NCI-H2029 treated with DMSO at 0.1 percent for 48 hours (cell line): ENCODE results near the gene WARS2.
"Not testable (repeated sequence)": the region's sequence is repeated elsewhere in the genome, so short reads cannot be mapped to it uniquely, and the experiment has no call there.

ENCODE experiments used
- DNase-seq: peaks from one replicate; lab custom pipeline; 2025; lab: John Stamatoyannopoulos, UW

WARS2 gene

DNA sequence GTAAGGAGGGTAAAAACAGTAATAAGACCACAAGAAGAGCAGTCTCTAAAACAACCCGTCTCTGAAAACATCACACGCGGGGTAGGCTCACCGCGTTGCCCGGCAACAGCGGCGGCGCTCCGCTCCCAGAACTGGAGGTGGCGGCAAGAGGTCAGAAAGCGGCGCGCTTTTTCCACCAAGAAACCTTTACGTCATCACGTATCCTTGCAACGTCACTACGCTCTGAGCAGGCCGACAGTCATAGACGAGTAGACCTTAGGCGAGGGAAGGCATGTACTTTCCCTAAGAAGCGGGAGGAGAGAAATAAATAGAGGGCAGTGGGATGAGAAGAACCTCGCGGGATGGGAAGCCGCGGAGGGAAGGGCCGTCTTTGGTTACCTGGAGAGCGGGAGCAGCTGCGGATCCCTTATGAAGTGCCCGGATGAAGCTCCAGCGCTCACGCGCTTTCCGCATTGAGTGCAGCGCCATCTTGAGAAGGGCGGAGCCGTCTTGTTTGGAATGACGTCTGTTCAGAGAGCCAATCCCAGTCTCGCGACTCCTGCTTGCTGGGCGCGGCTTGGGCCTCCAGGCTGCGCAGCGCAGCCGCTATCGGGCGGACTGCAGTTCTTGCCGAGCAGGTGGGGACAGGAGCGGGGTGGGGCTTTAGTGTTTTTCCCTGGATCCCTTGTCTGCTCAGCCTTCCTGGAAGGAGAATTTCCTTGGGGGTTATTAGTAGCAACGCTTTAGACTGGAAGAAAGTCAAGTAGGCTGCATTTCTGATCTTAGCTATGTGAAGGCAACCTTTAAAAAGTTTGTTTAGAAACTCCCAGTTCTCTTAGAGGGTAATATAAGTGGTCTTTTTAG, at the start of gene WARS2:
TSS of gene WARS2 (minus strand) at position 477 of the 843 bp plus-strand sequence. CDS start at position 468, 9 bp downstream.
- DNase-seq: peak; percentile 96

DNA sequence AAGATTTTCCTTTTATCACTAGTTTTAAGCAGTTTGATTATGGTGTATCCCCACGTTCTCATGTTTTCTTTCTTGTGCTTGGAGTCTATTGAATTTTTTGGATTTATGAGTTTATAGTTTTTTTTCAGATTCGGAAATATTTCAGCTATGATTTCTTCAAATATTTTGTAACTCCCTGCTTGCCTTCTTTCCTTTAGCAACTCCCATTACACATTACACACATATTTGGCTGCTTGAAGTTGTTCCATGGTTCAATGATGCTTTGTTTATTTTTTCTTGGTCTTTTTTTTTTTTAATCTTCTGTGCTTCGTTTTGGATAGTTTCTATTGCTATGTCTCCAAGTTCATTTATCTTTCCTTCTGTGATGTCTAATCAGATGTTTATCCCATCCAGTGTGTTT, 48.5 kb upstream of the WARS2 start:
- no peak for DNase-seq

DNA sequence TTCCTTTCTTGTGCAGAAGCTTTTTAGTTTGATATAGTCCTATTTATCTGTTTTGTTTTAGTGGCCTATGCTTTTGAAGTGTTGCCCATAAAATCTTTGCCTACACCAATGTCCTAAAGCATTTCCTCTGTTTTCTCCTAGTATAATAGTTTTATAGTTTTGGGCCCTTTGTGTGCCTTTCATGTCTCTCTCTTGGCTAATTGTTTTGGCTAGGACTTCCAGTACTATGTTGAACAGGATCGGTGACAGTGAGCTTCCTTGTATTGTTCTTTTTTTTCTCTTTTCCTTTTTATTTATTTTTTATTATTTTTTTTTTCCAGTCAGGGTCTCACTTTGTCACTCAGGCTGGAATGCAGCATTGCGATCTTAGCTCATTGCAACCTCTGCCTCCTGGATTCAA, 47.0 kb upstream of the WARS2 start:
- no peak for DNase-seq

DNA sequence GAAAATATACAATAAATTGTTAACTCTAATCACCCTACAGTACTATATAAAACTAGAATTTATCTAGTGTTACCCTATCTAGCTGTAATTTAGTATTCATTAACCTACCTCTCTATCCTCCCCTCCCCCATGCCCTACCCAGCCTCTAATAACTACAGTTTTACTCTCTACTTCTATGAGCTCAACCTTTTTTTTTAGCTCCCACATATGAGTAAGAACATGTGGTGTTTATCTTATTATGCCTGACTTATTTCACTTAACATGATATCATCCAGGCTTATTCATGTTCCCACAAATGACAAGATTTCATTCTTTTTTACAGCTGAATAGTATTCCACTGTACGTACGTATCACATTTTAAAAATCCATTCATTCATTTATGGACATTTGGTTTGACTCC, 46.0 kb upstream of the WARS2 start:
- no peak for DNase-seq

DNA sequence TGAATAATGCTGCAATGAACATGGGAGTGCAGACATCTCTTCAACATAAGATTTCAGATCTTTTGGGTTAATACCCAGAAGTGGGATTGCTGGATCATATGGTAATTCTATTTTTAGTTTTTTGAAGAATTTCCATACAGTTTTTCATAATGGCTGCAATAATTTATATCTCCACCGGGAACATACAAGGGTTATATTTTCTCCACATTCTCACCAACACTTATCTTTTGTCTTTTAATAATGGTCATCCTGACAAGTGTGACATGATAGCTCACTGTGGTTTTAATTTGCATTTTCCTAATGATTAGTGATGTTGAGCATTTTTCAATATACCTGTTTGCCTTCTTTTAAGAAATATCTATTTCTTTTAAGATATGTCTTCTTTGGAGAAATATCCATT, 44.5 kb upstream of the WARS2 start:
- DNase-seq: no peak

DNA sequence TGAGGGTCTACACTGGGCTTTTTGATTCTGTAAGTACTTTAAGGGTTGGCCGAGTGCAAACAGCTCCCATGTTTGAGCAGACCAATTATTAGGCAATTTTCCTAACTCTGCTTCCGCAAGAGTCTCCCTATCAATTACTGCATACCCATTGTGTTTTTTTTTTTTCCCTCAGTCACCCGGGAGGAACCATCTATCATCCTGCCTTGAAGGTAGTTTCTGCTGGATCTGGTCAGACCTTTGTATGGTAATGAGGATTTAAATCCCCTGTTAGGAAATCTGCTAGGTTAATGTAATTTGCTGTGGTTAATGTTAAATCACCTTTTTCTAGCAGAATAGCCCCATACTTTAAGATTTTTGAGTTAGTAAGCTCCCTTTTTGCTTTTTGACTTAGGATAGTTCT, 40.8 kb upstream of the WARS2 start:
- no peak for DNase-seq

DNA sequence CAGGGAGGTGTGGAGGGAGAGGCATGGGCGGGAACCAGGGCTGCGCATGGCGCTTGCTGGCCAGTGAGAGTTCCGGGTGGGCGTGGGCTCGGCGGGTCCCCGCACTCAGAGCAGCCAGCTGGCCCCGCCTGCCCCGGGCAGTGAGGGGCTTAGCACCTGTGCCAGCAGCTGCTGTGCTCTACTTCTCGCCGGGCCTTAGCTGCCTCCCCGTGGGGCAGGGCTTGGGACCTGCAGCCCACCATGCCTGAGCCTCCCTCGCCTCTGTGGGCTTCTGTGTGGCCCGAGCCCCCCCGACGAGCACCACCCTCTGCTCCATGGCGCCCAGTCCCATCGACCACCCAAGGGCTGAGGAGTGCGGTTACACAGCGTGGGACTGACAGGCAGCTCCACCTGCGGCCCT, 38.6 kb upstream of the WARS2 start:
- no peak for DNase-seq

DNA sequence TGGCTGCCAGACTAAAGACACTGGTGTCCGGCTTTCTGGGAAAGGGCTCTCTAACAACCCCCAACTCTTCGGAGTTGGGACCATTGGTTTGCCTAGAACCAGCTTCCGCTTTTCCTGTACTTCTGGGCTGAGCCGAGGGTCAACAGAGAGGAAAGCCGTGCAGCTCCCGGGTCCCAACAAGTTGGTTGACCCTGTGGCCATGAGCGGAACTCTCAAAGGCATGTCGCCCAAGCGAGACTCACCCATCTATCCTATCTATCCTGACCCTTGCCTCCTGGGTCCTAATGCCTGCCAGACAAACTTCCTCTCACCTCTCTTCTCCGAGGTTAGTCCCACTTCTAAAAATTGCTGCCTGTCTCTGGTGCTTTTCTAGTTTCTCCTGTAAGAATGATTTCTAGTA, 32.5 kb upstream of the WARS2 start:
- DNase-seq: not testable (repeated sequence)

DNA sequence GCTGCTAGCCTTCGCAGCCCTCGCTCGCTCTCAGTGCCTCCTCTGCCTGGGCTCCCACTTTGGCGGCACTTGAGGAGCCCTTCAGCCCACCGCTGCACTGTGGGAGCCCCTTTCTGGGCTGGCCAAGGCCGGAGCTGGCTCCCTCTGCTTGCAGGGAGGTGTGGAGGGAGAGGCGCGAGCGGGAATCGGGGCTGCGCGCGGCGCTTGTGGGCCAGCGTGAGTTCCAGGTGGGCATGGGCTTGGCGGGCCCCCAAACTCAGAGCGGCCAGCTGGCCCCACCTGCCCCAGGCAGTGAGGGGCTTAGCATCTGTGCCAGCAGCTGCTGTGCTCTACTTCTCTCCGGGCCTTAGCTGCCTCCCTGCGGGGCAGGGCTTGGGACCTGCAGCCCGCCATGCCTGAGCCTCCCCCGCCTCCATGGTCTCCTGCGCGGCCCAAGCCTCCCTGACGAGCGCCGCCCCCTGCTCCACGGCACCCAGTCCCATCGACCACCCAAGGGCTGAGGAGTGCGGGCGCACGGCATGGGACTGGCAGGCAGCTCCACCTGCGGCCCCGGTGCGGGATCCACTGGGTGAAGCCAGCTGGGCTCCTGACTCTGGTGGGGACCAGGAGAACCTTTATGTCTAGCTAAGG, 31.0 kb upstream of the WARS2 start:
- DNase-seq: not testable (repeated sequence)

DNA sequence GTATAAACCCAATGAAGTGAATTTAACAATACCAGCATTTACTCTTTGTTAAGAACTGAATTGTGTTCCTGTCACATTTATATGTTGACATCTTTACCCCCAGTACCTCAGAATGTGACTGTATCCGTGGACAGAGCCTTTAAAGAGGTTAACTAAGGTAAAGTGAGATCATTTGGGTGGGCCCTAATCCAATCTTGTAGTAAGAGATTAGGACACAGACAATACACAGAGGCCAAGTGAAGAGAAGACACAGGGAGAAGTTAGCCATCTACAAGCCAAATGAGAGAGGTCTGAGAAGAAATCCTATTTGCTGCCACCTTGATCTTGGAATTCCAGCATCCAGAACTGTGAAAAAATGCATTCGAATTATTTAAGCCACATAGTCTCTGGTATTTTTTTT, 22.9 kb upstream of the WARS2 start:
- DNase-seq: no peak

DNA sequence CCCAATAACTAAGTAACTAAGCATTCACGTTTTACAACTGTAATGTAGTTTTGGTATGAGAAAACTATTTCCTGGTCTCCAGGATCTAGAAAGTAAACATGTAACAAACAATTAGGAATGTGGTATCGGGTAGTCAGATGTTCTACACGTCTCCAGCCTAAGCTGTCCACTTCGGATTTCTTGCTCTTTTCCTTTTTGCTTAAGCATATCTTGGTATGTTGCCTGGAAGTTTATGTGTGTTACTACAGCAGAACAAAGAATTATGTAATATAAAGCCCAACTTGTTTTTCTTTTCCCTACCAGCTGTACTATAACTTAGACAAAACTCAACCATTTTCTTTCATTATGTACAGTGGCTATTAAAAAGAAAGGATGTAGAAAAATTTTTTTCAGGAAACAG, 20.4 kb upstream of the WARS2 start:
- DNase-seq: no peak

DNA sequence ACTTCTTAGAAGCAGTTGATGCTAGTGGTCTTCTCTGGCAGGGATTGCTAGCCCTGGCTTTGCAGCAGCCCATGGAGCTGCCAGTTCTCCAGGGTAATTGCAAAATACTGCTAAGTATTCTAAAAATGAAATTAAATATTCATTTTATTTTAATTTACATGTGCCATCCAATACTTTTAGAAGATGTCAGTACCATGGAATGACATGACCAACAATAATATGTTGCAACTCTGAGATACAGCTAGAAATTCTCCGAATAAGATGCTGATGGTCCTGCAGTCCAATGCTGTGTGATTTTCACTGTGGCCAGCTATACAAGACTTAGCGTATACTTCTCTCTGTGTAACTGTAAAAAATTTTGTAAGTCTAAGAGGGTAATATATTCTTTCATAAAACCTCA, 20.0 kb upstream of the WARS2 start:
- no peak for DNase-seq

DNA sequence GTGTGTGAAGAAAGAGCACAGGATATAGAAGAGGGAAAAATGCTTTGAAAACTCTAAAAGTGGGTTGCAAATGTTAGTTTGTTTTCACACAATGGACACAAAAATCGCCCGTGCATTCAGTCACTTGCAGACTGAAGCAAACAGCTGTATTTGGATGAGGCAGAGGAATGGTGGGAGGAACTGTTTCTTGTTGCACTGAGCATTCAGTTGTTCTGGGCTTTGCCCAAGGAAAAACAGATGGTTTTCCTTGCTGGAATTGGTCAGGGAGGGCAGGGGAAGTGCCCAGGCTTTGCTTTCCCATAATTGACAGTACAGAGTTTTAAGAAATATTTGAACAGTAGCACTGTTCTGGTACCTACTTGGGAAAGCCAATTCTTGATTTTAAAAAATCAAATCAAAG, 19.5 kb upstream of the WARS2 start:
- no peak for DNase-seq

DNA sequence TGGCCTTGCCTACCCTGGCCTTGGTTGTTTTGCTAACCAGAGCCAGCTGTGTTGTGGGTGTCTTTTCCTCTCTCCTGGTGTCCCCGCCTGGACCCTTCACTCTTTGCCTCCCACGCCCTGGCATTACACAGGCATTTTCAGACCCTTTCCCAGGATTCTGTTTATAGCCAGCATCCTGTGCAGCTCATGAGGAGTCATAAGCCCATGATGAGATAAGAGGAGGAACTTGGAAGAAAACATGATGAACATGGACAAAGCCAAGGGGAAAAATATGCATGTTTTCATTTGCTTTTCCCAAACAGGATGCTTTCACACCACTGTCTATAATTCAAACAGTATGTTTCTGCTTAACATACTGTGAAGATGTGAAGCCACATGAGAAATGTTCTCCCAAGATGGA, 18.7 kb upstream of the WARS2 start:
- no peak for DNase-seq

DNA sequence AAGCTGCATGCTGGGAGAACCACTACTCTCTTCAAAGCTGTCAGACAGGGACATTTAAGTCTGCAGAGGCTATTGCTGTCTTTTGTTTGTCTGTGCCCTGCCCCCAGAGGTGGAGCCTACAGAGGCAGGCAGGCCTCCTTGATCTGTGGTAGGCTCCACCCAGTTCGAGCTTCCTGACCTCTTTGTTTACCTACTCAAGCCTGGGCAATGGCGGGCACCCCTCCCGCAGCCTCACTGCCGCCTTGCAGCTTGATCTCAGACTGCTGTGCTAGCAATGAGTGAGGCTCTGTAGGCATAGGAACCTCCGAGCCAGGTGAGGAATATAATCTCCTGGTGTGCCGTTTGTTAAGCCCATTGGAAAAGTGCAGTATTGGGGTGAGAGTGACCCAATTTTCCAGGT, 16.3 kb upstream of the WARS2 start:
- DNase-seq: not testable (repeated sequence)

DNA sequence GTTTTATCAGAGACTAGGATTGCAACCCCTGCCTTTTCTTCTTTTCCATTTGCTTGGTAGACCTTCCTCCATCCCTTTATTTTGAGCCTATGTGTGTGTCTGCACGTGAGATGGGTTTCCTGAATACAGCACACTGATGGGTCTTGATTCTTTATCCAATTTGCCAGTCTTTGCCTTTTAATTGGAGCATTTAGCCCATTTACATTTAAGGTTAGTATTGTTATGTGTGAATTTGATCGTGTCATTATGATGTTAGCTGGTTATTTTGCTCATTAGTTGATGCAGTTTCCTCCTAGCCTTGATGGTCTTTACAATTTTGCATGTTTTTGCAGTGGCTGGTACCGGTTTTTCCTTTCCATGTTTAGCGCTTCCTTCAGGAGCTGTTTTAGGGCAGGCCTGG, 14.6 kb upstream of the WARS2 start:
- DNase-seq: not testable (repeated sequence)

DNA sequence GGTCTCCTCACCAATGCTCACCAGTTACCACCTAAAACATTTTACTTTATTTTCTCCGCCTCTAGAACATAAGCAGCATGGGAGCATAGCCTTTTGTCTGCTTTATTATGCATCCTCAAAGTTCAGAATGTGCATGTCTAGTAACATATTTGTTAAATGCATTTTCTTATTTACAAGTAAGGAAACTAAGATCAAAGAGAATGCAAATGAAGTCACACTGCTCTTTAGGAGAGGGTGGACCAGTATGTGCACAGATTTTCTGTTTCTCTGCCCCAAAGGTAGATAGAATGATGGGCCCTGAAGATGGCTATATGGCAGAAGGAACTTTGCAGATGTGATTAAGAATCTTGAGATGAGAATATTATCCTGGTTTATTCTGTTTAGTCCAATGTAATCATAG, 9.7 kb upstream of the WARS2 start:
- DNase-seq: no peak

DNA sequence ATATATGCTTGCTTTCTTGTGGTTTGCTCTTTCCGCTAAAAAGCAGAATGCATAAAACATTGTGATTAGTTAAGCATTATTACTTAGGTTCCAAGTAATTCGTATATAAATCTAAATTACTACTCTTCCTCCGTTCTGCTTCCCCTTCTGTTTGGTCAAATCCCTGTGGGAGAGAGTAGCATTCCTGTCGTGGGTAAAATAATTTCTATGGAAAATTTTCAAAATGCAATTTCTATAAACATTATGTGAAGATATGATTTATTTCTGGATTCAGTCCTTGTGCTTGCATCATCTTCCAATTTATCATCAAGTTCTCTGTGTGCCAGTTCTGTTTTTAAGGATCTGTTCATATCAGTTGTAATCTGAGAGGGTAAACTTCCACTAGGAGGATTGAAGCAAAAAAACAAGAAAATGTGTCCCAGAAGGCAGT, 7.2 kb upstream of the WARS2 start:
- no peak for DNase-seq

DNA sequence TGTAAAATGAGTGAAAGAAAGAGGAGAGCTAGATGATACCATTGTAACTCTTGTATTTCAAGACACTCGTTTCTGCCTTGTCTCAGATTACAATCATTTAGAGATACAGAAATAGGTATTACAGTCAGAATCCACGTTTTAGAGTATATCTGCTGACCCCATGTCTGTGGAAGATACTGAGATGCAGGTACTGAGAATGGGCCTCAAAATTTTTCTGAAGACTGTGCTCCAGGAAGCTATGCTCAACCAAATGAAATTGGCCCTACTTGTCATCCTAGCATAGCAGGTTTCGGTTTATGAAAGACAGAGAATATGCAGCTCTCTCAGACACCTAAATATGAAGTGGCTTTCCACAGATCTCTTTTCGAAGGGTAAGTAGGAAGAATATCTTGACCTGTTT, 6.0 kb upstream of the WARS2 start:
- DNase-seq: no peak

DNA sequence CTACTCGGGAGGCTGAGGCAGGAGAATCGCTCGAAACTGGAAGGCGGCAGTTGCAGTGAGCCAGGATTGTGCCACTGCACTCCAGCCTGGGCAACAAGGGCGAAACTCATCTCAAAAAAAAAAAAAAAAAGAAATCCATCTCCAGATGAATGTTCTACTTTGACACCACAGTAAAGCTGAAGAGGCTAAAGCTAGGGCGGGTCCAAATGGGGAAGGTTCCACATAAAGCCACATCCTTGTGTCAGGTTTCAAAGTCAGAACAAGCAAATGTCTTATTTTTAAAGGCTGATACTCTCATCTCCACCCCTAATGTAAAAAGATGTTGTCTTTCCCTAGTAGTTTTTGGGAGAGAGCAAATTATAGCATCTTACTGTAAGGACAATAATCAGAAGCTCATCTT, 4.4 kb upstream of the WARS2 start:
- DNase-seq: no peak

DNA sequence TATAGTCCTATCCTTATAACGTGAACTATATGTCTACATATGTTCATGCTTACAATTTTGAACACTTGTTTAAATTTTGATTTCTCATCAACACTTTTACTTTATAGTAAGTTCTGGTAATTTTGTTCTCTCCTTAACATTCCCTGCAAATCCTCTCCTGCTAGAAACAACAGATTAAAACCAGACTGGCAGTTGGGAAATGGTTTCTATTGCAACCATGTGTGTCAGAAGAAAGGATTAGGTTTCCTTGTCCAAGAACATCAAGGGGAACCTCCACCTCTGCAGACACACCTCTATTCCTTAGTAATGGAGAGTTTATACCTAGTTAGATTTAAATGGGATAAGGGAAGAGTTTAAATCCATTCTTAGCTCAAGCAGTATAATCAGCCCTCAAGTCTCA, 3.3 kb upstream of the WARS2 start:
- no peak for DNase-seq

DNA sequence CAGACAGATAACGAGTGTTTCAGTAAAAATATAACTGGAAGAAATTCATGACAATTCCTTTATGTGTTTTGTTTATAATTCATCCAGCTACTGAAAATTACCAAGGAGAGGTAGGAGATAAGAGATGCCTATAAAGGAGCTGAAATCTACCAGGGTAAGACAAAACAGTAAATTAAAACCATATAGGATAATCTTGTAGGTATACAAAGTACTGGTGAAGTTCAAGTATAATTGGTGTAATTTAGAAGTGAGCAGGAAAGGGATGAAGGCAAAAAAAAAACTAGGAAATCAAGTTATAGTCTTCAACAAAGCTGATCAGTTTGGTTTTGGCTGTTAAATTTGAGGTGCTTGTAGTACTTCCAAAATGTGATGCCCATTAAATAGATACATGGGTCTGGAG, 1.2 kb upstream of the WARS2 start:
- no peak for DNase-seq

DNA sequence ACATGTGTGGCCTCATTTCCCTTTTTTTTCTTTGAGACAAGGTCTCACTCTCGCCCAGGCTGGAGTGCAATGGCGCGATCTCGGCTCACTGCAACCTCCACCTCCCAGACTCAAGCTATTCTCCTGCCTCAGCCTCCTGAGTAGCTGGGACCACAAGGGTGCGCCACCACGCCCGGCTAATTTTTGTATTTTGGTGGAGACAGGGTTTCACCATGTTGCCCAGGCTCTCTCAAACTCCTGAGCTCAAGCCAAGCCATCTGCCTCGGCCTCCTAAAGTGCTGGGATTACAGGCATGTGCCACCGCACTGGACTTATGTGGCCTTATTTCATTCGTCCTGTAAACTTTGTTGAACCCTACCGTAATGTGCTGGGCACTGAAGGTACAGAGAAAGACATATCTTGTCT, 569 bp upstream of the WARS2 start:
- no peak for DNase-seq

DNA sequence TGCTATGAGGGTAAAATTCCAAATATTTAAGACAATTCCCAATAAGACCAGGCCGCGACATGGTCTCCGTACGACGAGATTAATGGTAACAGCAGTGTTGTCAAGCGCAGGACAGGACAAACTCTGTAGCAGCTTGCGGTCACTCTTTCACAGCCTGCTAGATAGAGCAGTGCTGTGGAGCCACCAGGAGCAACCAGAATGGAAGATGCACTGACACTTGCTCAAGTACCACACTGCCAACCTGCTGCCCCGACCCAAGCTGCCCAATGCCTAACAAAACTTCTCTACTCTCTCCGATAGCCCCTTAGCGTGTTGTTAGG, 636 bp downstream of the WARS2 start:
- no peak for DNase-seq
